A673 (cell line): ENCODE measurements around the gene TXNDC8.

Experiments
- EZH2 ChIP-seq: fragments of 200-600 bp; sonication (generic); IDR thresholded peaks from 2 replicates; pipeline ENCODE4 v1.6.1; 2017; ENCODE audit warnings: borderline replicate concordance, low read depth, mild to moderate bottlenecking, mixed read lengths, antibody characterized with exemption, low read length; ENCODE audit not compliant: poor library complexity, severe bottlenecking
- TF ChIP-seq, protein P1 (sequence below): fragments of 300-800, 200-600 bp; sonication (generic); conservative IDR thresholded peaks from 2 replicates; pipeline ENCODE4 v1.5.1; 2017; ENCODE audit warnings: low read depth, mild to moderate bottlenecking, antibody characterized with exemption, low read length, moderate library complexity, mixed read lengths

DNA sequence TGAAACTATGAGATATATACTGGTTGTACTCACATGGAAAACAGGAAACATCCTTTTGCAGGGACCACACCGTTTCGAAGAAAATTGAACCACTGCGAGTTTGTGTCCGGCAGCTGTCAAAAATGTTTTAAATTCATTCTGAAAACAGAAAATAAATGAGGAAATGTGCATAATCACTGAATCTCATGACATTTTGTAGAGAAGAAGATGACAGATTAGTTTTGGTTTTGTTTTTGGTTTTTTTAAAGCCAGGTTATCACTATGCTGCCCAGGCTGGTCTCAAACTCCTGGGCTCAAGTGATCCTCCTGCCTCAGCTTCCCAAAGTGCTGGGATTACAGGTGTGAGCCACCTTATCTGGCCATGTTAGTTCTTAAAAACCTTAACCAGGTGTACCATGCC is 3.5 kb downstream of the TXNDC8 start:
- TF ChIP-seq, protein P1, sequence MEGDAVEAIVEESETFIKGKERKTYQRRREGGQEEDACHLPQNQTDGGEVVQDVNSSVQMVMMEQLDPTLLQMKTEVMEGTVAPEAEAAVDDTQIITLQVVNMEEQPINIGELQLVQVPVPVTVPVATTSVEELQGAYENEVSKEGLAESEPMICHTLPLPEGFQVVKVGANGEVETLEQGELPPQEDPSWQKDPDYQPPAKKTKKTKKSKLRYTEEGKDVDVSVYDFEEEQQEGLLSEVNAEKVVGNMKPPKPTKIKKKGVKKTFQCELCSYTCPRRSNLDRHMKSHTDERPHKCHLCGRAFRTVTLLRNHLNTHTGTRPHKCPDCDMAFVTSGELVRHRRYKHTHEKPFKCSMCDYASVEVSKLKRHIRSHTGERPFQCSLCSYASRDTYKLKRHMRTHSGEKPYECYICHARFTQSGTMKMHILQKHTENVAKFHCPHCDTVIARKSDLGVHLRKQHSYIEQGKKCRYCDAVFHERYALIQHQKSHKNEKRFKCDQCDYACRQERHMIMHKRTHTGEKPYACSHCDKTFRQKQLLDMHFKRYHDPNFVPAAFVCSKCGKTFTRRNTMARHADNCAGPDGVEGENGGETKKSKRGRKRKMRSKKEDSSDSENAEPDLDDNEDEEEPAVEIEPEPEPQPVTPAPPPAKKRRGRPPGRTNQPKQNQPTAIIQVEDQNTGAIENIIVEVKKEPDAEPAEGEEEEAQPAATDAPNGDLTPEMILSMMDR = no peak
- no peak for TF ChIP-seq EZH2
